T1000 (cell line): ENCODE data around the gene RPL41.
"Not testable (repeated sequence)": the region's sequence is repeated elsewhere in the genome, so short reads cannot be mapped to it uniquely, and the experiment has no call there.

Experiments used
- DNase-seq: peaks from one replicate; lab custom pipeline; 2025; ENCODE audit warnings: mixed read lengths; lab: John Stamatoyannopoulos, UW

Gene RPL41

DNA sequence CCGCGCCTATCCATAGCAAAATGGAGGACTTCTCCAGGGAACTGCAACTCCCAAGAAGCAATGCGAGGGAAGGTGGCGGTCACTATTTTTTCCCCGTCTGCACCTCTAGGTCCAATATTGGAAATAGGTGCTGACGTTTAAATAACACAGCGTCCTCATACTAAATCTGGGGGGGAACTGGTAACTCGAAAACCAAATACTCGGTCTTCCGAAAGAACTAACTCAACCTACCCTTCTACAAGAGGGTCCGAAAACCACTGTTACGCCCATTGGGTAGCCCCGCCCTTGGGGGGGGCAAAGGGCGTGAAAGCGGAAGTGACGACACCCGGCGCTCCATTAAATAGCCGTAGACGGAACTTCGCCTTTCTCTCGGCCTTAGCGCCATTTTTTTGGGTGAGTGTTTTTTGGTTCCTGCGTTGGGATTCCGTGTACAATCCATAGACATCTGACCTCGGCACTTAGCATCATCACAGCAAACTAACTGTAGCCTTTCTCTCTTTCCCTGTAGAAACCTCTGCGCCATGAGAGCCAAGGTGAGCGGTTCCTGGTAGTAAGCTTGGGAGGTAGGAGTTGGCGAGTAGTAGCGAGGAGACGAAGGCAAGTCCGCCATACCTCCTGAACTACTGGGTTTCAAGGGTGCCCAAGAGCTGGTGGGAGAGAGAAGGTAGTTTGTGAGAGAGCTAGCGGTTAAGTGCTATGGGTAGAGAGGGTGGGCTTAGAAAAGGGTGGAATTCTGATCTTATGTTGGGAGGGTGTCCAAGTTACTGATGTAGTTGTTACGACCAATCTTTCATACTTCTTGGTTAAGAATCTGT is at the start of gene RPL41:
Gene RPL41 (plus strand): TSS at position 367 of the 815 bp plus-strand sequence.
- DNase-seq = peak; percentile 90

- DNase-seq = peak; percentile 17
Observed at GRCh38 chr12:56071648-56072047, 44.8 kb upstream of the RPL41 start.

- DNase-seq = no peak
Observed at GRCh38 chr12:56074396-56074795, 42.0 kb upstream of the RPL41 start.

- DNase-seq = not testable (repeated sequence)
Observed at GRCh38 chr12:56077966-56078365, 38.5 kb upstream of the RPL41 start.

DNA sequence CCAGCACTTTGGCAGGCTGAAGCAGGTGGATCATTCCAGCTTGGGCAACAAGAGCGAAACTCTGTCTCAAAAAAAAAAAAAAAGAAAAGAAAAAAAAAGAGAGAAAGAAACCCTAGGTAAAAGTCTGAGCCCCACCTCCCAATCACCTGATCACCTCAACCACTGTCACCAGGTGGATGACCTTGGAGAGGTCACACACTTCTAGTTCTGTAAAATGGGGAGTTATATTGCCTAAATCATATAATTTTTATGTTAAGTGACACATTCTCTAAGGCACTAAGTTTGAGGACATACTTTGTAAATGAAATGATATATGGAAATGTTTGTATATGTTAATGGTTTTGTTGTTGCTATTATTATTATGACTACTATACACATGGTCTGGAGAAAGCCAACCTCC is 38.0 kb upstream of the RPL41 start:
- DNase-seq = no peak

- peak; percentile 81 for DNase-seq
Observed at GRCh38 chr12:56078931-56079722, 37.3 kb upstream of the RPL41 start.

DNA sequence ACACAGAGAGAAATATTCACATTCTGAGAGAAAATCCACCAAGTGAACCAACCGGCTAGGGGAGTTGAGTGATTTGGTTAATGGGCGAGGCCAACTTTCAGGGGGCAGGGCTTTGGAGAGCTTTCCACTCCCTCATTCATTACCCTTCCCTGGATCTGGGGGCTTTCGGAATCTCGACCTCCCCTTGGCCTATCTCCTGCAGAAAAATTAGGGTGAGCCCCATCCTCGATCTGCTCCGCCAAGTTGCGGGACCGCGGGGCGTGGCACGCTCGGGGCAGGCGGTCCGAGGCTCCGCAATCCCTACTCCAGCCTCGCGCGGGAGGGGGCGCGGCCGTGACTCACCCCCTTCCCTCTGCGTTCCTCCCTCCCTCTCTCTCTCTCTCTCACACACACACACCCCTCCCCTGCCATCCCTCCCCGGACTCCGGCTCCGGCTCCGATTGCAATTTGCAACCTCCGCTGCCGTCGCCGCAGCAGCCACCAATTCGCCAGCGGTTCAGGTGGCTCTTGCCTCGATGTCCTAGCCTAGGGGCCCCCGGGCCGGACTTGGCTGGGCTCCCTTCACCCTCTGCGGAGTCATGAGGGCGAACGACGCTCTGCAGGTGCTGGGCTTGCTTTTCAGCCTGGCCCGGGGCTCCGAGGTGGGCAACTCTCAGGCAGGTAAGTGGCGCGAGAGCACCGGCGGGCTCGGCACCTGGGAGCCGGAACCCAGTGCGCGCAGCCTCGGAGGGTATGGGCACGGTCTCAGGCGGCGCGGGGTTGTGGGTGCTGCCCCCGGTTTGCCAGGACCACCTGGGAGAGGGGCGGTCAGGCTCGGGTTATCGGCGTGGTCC is 36.5 kb upstream of the RPL41 start, which contains the start of gene ERBB3:
Gene ERBB3 (plus strand): TSS at position 443 of the 833 bp plus-strand sequence. CDS start 136 bp downstream, at position 579.
- peak; percentile 81 for DNase-seq

DNA sequence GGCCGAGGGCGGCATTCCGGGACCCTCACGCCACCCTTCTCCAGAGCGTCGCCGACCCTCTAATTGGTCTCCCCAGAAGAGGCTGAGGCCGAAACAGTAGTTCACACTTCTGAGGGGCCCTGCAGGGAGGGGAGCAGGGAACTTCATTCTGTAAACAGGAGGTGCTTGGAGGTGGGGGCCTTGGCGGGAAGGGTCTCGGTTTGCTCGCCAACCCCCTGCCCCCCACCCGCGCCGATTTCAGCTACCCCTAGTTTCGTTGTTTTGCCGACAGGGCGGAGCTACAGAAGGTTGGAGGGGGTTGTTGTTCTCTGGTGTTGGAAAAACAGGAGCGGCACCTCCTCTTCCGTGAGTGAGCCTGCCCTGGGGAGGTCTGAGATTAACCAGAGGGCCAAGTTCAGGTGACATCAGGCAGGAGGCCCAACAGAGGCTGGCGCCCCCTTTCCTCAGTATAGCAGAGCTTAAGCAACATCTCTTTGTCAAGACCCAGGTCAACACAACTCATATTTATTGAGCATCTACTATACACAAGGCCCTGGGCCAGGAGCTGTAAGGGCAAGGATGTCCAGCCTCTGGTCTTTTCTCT is 35.8 kb upstream of the RPL41 start:
- no peak for DNase-seq

GRCh38 chr12:56081393-56082347 is 34.8 kb upstream of the RPL41 start:
- no peak for DNase-seq

GRCh38 chr12:56082382-56082781 is 34.1 kb upstream of the RPL41 start:
- DNase-seq = no peak

DNA sequence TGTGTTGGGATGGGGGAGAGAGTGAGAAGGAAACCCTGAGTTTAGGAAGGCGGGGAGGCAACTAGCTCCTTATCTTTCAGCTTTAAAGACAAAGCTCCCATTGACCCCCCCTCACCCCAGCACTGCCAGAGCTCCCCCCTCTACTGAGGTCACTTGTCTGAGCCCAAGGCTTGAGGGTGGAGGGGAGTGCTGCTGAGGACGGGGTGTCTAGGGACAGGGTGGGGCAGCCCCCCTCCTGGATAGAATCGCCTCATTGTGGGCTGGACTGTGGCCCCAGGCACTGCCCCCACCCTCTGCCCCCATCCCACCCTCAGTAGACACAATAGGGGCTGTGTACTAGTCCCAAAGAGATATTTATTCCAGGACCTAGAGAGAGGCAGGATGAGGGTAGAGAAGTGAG is 33.5 kb upstream of the RPL41 start:
- no peak for DNase-seq

GRCh38 chr12:56084958-56085543 is 31.4 kb upstream of the RPL41 start:
- no peak for DNase-seq

GRCh38 chr12:56086096-56086495 is 30.3 kb upstream of the RPL41 start:
- DNase-seq = no peak

DNA sequence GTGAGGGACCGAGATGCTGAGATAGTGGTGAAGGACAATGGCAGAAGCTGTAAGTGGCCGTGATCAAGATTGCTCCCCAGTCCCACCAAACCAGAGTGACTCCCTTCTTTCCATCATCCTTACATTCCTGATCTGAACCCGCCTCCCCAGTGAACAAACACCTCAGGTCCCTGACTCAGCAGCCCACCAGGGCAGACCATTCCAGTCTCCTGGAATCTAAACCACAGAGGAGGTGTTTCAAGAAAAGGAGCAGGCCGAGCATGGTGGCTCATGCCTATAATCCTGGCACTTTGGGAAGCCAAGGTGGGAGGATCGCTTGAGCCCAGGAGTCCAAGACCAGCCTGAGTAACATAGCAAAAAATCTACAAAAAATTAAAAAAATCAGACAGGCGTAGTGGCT is 29.8 kb upstream of the RPL41 start:
- no peak for DNase-seq

GRCh38 chr12:56087220-56087619 is 29.2 kb upstream of the RPL41 start:
- no peak for DNase-seq

DNA sequence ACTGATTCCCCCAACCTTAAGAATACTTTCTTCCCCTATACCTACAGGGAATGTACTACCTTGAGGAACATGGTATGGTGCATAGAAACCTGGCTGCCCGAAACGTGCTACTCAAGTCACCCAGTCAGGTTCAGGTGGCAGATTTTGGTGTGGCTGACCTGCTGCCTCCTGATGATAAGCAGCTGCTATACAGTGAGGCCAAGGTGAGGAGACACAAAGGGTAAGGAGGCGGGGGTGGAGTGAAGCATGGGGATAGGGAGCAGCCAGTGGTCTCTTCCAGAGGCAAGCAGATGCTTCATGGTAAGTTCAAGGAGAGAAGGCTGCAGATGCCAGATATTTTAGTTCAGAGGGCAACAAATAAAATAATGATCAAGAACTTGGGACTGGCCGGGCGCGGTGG is 18.7 kb upstream of the RPL41 start:
- no peak for DNase-seq

DNA sequence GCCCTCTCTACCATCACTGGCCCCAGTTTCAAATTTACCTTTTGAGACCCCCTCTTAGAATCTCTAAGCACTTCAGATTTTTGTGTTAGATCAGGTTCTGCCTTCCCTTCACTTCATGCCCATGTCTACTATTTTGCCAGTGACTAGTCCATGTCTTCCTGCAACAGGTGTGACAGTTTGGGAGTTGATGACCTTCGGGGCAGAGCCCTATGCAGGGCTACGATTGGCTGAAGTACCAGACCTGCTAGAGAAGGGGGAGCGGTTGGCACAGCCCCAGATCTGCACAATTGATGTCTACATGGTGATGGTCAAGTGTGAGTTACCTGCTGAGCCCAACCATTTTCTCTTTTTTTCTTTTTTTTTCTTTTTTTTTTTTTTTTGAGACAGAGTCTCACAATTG is 17.8 kb upstream of the RPL41 start:
- no peak for DNase-seq

DNA sequence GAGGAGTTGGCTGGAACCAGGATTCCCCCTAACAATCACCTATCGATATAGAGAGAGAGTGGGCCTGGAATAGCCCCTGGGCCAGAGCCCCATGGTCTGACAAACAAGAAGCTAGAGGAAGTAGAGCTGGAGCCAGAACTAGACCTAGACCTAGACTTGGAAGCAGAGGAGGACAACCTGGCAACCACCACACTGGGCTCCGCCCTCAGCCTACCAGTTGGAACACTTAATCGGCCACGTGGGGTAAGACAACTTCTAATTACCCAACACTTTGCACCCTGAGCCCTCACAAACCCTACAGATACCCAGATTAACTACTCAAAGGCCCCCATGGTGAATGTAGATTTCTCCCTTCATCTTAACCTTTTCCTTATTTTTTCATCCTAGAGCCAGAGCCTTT is 16.6 kb upstream of the RPL41 start:
- no peak for DNase-seq

DNA sequence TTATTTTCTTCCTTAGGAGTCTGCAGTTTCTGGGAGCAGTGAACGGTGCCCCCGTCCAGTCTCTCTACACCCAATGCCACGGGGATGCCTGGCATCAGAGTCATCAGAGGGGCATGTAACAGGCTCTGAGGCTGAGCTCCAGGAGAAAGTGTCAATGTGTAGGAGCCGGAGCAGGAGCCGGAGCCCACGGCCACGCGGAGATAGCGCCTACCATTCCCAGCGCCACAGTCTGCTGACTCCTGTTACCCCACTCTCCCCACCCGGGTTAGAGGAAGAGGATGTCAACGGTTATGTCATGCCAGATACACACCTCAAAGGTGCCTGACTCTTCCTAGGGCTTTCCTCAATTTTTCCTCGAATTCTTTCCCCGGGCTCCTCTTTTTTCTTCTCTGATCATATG is 15.4 kb upstream of the RPL41 start:
- DNase-seq = no peak

DNA sequence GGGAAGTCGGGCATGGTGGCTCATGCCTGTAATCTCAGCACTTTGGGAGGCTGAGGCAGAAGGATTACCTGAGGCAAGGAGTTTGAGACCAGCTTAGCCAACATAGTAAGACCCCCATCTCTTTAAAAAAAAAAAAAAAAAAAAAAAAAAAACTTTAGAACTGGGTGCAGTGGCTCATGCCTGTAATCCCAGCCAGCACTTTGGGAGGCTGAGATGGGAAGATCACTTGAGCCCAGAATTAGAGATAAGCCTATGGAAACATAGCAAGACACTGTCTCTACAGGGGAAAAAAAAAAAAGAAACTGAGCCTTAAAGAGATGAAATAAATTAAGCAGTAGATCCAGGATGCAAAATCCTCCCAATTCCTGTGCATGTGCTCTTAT is 13.8 kb upstream of the RPL41 start:
- no peak for DNase-seq
